Right lung (tissue), 10 donors: ENCODE data around the gene TNFAIP8L1. TPM values are rescaled to one million over a fixed set of nuclear protein-coding genes. Genes with fewer than 3 reads are reported as not detected.
"Not testable (repeated sequence)": the region's sequence is repeated elsewhere in the genome, so short reads cannot be mapped to it uniquely, and the experiment has no call there.

ENCODE experiments used
- DNase-seq, 2 donors: peaks; one replicate each; pipeline ENCODE4 v3.0.0-alpha.2; 2013
- long read RNA-seq, 8 donors: transcript quantifications; one replicate each; lab custom pipeline, GENCODE V29; 2026
- polyA plus RNA-seq, 5 donors: library from polyadenylated mRNA; unstranded; fragments of 120-200 nt; gene quantifications; one replicate each; pipeline versions ENCODE4 v1.2.1 to v1.2.3, GENCODE V29; 2013; ENCODE audit warnings: inconsistent platforms in 1 of 5, low replicate concordance in 1 of 5; ENCODE audit not compliant: insufficient read length in 5 of 5, insufficient read depth in 1 of 5

TNFAIP8L1 gene
- polyA plus RNA-seq = 10 to 100 TPM; 13.1 to 16.7 (median 13.7) TPM
- long read RNA-seq, donor 1, transcript TNFAIP8L1-201 (2 exons, 3,814 nt) = major isoform, 8 of 9 reads
- long read RNA-seq, donor 1, partial matches to known transcripts = 0 of 9 reads
- long read RNA-seq, donor 1, other reads (novel, unspliced or antisense) = 0 of 9 reads
- long read RNA-seq, donor 2, transcript TNFAIP8L1-201 (2 exons, 3,814 nt) = major isoform, 11 of 13 reads
- long read RNA-seq, donor 2, partial matches to known transcripts = 0 of 13 reads
- long read RNA-seq, donor 2, other reads (novel, unspliced or antisense) = 0 of 13 reads
- long read RNA-seq, donor 3, transcript TNFAIP8L1-201 (2 exons, 3,814 nt) = major isoform, 5 of 5 reads
- long read RNA-seq, donor 3, partial matches to known transcripts = 0 of 5 reads
- long read RNA-seq, donor 3, other reads (novel, unspliced or antisense) = 0 of 5 reads
- long read RNA-seq, donor 4, partial matches to known transcripts = 5 of 97 reads
- long read RNA-seq, donor 4, other reads (novel, unspliced or antisense) = 88 of 97 reads
- long read RNA-seq, donor 5, transcript TNFAIP8L1-201 (2 exons, 3,814 nt) = major isoform, 12 of 393 reads
- long read RNA-seq, donor 5, partial matches to known transcripts = 220 of 393 reads
- long read RNA-seq, donor 5, other reads (novel, unspliced or antisense) = 160 of 393 reads
- long read RNA-seq, donor 6, transcript TNFAIP8L1-201 (2 exons, 3,814 nt) = major isoform, 8 of 382 reads
- long read RNA-seq, donor 6, partial matches to known transcripts = 193 of 382 reads
- long read RNA-seq, donor 6, other reads (novel, unspliced or antisense) = 180 of 382 reads
- long read RNA-seq, donor 7, transcript TNFAIP8L1-201 (2 exons, 3,814 nt) = major isoform, 8 of 394 reads
- long read RNA-seq, donor 7, partial matches to known transcripts = 197 of 394 reads
- long read RNA-seq, donor 7, other reads (novel, unspliced or antisense) = 189 of 394 reads
- long read RNA-seq, donor 8, partial matches to known transcripts = 71 of 144 reads
- long read RNA-seq, donor 8, other reads (novel, unspliced or antisense) = 70 of 144 reads

- DNase-seq = peak; percentile 90 to 92
Observed at GRCh38 chr19:4638828-4639530, at the start of gene TNFAIP8L1. TNFAIP8L1 (plus strand) TSS chr19:4639516; CDS start chr19:4651870, 12,354 bp downstream.

GRCh38 chr19:4589579-4590410, 49.5 kb upstream of the TNFAIP8L1 start:
- no peak for DNase-seq

- DNase-seq = no peak
Observed at GRCh38 chr19:4590559-4590958, 48.8 kb upstream of the TNFAIP8L1 start.

- DNase-seq = no peak
Observed at GRCh38 chr19:4591320-4591719, 48.0 kb upstream of the TNFAIP8L1 start.

- DNase-seq = no peak
Observed at GRCh38 chr19:4592445-4592844, 46.9 kb upstream of the TNFAIP8L1 start.

- no peak for DNase-seq
Observed at GRCh38 chr19:4593409-4593851, 45.9 kb upstream of the TNFAIP8L1 start.

GRCh38 chr19:4594201-4594600, 45.1 kb upstream of the TNFAIP8L1 start:
- DNase-seq = no peak

- DNase-seq = not testable (repeated sequence)
Observed at GRCh38 chr19:4595158-4595557, 44.2 kb upstream of the TNFAIP8L1 start.

GRCh38 chr19:4596033-4596904, 43.0 kb upstream of the TNFAIP8L1 start:
- DNase-seq = no peak

GRCh38 chr19:4597278-4597974, 41.9 kb upstream of the TNFAIP8L1 start:
- no peak for DNase-seq

GRCh38 chr19:4597975-4598671, 41.2 kb upstream of the TNFAIP8L1 start:
- DNase-seq = no peak

GRCh38 chr19:4598712-4599111, 40.6 kb upstream of the TNFAIP8L1 start:
- DNase-seq = no peak

- DNase-seq = no peak
Observed at GRCh38 chr19:4600082-4600481, 39.2 kb upstream of the TNFAIP8L1 start.

GRCh38 chr19:4600893-4601292, 38.4 kb upstream of the TNFAIP8L1 start:
- DNase-seq = no peak

- no peak for DNase-seq
Observed at GRCh38 chr19:4602173-4602788, 37.0 kb upstream of the TNFAIP8L1 start.

- no peak for DNase-seq
Observed at GRCh38 chr19:4602915-4603314, 36.4 kb upstream of the TNFAIP8L1 start.

- no peak for DNase-seq
Observed at GRCh38 chr19:4604912-4605311, 34.4 kb upstream of the TNFAIP8L1 start.

GRCh38 chr19:4606181-4606580, 33.1 kb upstream of the TNFAIP8L1 start:
- no peak for DNase-seq
